Gastroesophageal sphincter (tissue), 4 donors: Measurements from ENCODE around the gene UPK3BL1. TPM values are rescaled to one million over a fixed set of nuclear protein-coding genes. Genes with fewer than 3 reads are reported as not detected.
A peak's percentile ranks its signal among the peaks of the same experiment; 100 is the strongest.
"Not testable (repeated sequence)": the region's sequence is repeated elsewhere in the genome, so short reads cannot be mapped to it uniquely, and the experiment has no call there.

ENCODE experiments used
- ATAC-seq: fragments of 150-250 bp; one replicate; pipeline ENCODE4 v1.9.1; 2016; ENCODE audit warnings: mild to moderate bottlenecking, moderate library complexity
- H3K27ac ChIP-seq, 4 donors: fragments of 200-600 bp; sonication (generic) in 3 of 4; 1 replicate in 3 of 4; 2 replicates in 1 of 4; pipeline ENCODE4 v1.5.1; 2016 to 2019
- H3K27me3 ChIP-seq: fragments of 200-600 bp; sonication (generic); one replicate; pipeline ENCODE4 v1.5.1; 2019
- H3K36me3 ChIP-seq, 2 donors: fragments of 200-600 bp; sonication (generic); one replicate each; pipeline ENCODE4 v1.5.1; 2019; ENCODE audit warnings: control low read depth in 1 of 2
- H3K4me1 ChIP-seq, 3 donors: fragments of 200-600 bp; sonication (generic); 1 replicate in 2 of 3; 2 replicates in 1 of 3; pipeline ENCODE4 v1.5.1; 2016 to 2019; ENCODE audit warnings: control low read depth in 2 of 3
- H3K4me3 ChIP-seq, 2 donors: fragments of 200-600 bp; sonication (generic); one replicate each; pipeline ENCODE4 v1.5.1; 2019; ENCODE audit warnings: mild to moderate bottlenecking in 1 of 2, moderate library complexity in 1 of 2
- H3K9me3 ChIP-seq, 3 donors: fragments of 200-600 bp; sonication (generic); one replicate each; pipeline ENCODE4 v1.5.1; 2017 to 2019; ENCODE audit warnings: control low read depth in 2 of 3
- WGBS, 2 donors: methylation state at CpG; one replicate each; pipeline ENCODE4 v1.1.5; 2018; ENCODE audit warnings: low coverage in 1 of 2; 5-methylcytosine and 5-hydroxymethylcytosine counted together
- total RNA-seq, 4 donors: library from RNA; depleted of rRNA; stranded (reverse); fragments of >200 nt; gene quantifications; one replicate each; pipeline ENCODE4 v1.1.0, GENCODE V29; 2016

Gene UPK3BL1
- total RNA-seq: 10 to 100 TPM; 18.9 to 26.0 (median 23.6) TPM

- ATAC-seq: not testable (repeated sequence)
Measured at GRCh38 chr7:102642691-102643090, at the start of gene UPK3BL1. Gene UPK3BL1, minus strand, starts transcription at chr7:102642791. Its CDS starts 50 bp downstream, at chr7:102642741.

DNA sequence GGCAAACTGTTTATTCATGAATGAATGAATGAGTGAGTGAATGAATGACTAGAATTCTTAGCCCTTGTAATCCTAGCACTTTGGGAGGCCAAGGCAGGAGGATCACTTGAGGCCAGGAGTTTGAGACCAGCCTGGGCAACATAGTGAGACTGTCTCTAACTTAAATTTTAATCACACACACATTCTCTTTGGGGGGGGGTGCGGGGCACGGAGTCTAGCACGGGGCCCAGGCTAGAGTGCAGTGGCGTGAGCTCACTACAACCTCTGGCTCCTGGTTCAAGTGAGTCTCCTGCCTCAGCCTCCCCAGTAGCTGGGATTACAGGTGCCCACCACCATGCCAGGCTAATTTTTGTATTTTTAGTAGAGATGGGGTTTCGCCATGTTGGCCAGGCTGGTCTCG, 48.0 kb upstream of the UPK3BL1 start:
- not testable (repeated sequence) for H3K36me3 ChIP-seq, H3K4me3 ChIP-seq, ATAC-seq, H3K27me3 ChIP-seq, H3K9me3 ChIP-seq, H3K4me1 ChIP-seq, H3K27ac ChIP-seq
- no CpG with 5 or more reads among the region's 6 CpGs for WGBS, 2 donors

More at GRCh38 chr7:102642691-102643090, at the start of gene UPK3BL1:
- not testable (repeated sequence) for H3K4me3 ChIP-seq, H3K9me3 ChIP-seq, H3K27ac ChIP-seq, H3K27me3 ChIP-seq, H3K4me1 ChIP-seq, H3K36me3 ChIP-seq
- no CpG with 5 or more reads among the region's 9 CpGs for WGBS, 2 donors

- WGBS, 2 donors: no CpG with 5 or more reads among the region's 74 CpGs
Measured at GRCh38 chr7:102689436-102690282, 47.1 kb upstream of the UPK3BL1 start.

GRCh38 chr7:102688299-102689036, 45.9 kb upstream of the UPK3BL1 start:
- no CpG with 5 or more reads among the region's 37 CpGs for WGBS, 2 donors
- not testable (repeated sequence) for H3K4me3 ChIP-seq, H3K9me3 ChIP-seq, H3K27ac ChIP-seq, H3K4me1 ChIP-seq, H3K36me3 ChIP-seq, H3K27me3 ChIP-seq
- ATAC-seq: peak; percentile 94

More at GRCh38 chr7:102689436-102690282, 47.1 kb upstream of the UPK3BL1 start:
- H3K4me3 ChIP-seq: peak overlapping the region in 1 of 2 donors; percentile 43
- H3K36me3 ChIP-seq, H3K4me1 ChIP-seq, H3K9me3 ChIP-seq, ATAC-seq, H3K27me3 ChIP-seq: not testable (repeated sequence)
- H3K27ac ChIP-seq: peak overlapping the region in 1 of 4 donors; percentile 52

DNA sequence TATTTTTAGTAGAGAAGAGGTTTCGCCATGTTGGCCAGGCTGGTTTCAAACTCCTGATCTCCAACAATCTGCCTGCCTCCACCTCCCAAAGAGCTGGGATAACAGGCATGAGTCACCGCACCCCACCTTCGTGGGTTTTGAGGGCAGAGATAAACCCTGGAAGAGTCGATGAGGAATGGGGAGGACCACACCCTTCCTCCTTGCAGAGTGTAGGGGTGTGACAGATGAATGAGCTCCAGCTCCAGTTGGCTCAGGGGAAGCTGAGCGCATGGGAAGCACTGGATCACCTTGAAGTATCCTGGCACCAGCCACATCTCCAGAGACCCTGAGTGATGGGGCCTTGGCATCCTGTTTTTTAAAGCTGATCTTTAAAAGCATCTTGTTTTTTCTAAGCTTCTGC, 40.0 kb upstream of the UPK3BL1 start:
- no CpG with 5 or more reads among the region's 5 CpGs for WGBS, 2 donors
- H3K4me1 ChIP-seq, H3K9me3 ChIP-seq, H3K27me3 ChIP-seq, H3K4me3 ChIP-seq, ATAC-seq, H3K27ac ChIP-seq, H3K36me3 ChIP-seq: not testable (repeated sequence)

- not testable (repeated sequence) for H3K4me1 ChIP-seq, H3K36me3 ChIP-seq, H3K4me3 ChIP-seq, H3K27ac ChIP-seq, H3K9me3 ChIP-seq, H3K27me3 ChIP-seq, ATAC-seq
- WGBS, 2 donors: no CpG with 5 or more reads among the region's 5 CpGs
Measured at GRCh38 chr7:102680780-102681179, 38.2 kb upstream of the UPK3BL1 start.

GRCh38 chr7:102675545-102675944, 33.0 kb upstream of the UPK3BL1 start:
- not testable (repeated sequence) for H3K4me1 ChIP-seq, H3K27ac ChIP-seq, H3K27me3 ChIP-seq, ATAC-seq, H3K9me3 ChIP-seq, H3K36me3 ChIP-seq, H3K4me3 ChIP-seq
- no CpG with 5 or more reads among the region's 2 CpGs for WGBS, 2 donors

- not testable (repeated sequence) for H3K4me1 ChIP-seq, H3K36me3 ChIP-seq, H3K27ac ChIP-seq, H3K27me3 ChIP-seq, H3K9me3 ChIP-seq, ATAC-seq, H3K4me3 ChIP-seq
- no CpG with 5 or more reads among the region's 9 CpGs for WGBS, 2 donors
Measured at GRCh38 chr7:102673447-102674067, 31.0 kb upstream of the UPK3BL1 start.

- H3K27me3 ChIP-seq, H3K9me3 ChIP-seq, H3K36me3 ChIP-seq, H3K4me1 ChIP-seq: not testable (repeated sequence)
- WGBS, 2 donors: no CpG with 5 or more reads among the region's 9 CpGs
- ATAC-seq: peak; percentile 26
- Histone ChIP-seq H3K4me3 (peak overlapping the region in 1 of 2 donors; percentile 51), H3K27ac (peak overlapping the region in 1 of 4 donors; percentile 74)
Measured at GRCh38 chr7:102671956-102672307, 29.3 kb upstream of the UPK3BL1 start.
